Adrenal gland (tissue), 12 donors: Measurements from ENCODE around the gene DMRTA2. TPM values are rescaled to one million over a fixed set of nuclear protein-coding genes. Genes with fewer than 3 reads are reported as not detected.

Experiments used
- DNase-seq, 7 donors: peaks; one replicate each; pipeline ENCODE4 v3.0.0-alpha.2; 2019 to 2020
- H3K27ac ChIP-seq, 5 donors: fragments of 200-600 bp; sonication (generic) in 4 of 5; 1 replicate in 3 of 5; 2 replicates in 2 of 5; pipeline versions ENCODE4 v1.5.1 to v1.8.0; 2016 to 2020; ENCODE audit warnings: mild to moderate bottlenecking in 1 of 5
- H3K27me3 ChIP-seq: fragments of 200-600 bp; 2 replicates; pipeline ENCODE4 v1.8.0; 2021
- H3K36me3 ChIP-seq, 2 donors: fragments of 200-600 bp; replicated peaks in 1 of 2; 1 replicate in 1 of 2; 2 replicates in 1 of 2; pipeline versions ENCODE4 v1.5.1 to v1.8.0; 2018 to 2022
- H3K4me1 ChIP-seq, 2 donors: fragments of 200-600 bp; replicated peaks in 1 of 2; 1 replicate in 1 of 2; 2 replicates in 1 of 2; pipeline versions ENCODE4 v1.5.1 to v1.8.0; 2018 to 2021
- H3K4me3 ChIP-seq, 4 donors: fragments of 200-600 bp; sonication (generic) in 3 of 4; one replicate each; pipeline ENCODE4 v1.5.1; 2016 to 2018
- H3K9me3 ChIP-seq, 3 donors: fragments of 200-600 bp; sonication (generic) in 1 of 3; replicated peaks in 1 of 3; 1 replicate in 2 of 3; 2 replicates in 1 of 3; pipeline versions ENCODE4 v1.5.1 to v1.8.0; 2016 to 2021
- CTCF ChIP-seq, 6 experiments: fragments of 450-650 bp in 4 of 6; fragments of 200-600 bp in 2 of 6; sonication (generic) in 1 of 6; IDR thresholded peaks; 1 replicate in 5 of 6; 2 replicates in 1 of 6; pipeline versions ENCODE4 v1.5.1 to v1.8.0; 2016 to 2021; ENCODE audit warnings: antibody characterized with exemption in 6 of 6, mild to moderate bottlenecking in 2 of 6, moderate library complexity in 1 of 6
- POLR2A ChIP-seq, 2 donors: fragments of 450-650 bp; IDR thresholded peaks; one replicate each; pipeline ENCODE4 v1.6.1; 2017; ENCODE audit warnings: antibody characterized with exemption in 2 of 2, mild to moderate bottlenecking in 2 of 2, moderate library complexity in 1 of 2
- WGBS, 4 donors: extraction: QIAGEN DNeasy Blood & Tissue Kit in 2 of 4; methylation state at CpG; one replicate each; pipeline versions ENCODE4 v1.1.5 to v1.1.7; 2013 to 2017; 5-methylcytosine and 5-hydroxymethylcytosine counted together
- intact Hi-C, 2 donors: fragments of 100-400 bp; cut with DNase I; formaldehyde crosslinking; loops; one replicate each; pipeline versions ENCODE4 v1.14.1 to v1.15.0; 2022 to 2023
- polyA plus RNA-seq, 3 donors: library from polyadenylated mRNA; stranded (reverse); fragments of 200-250 nt in 2 of 3; fragments of 350-450 nt in 1 of 3; fragmentation: Illumina TruSeq in 1 of 3; extraction: RNeasy Lipid Tissue Mini Kit (QIAGEN cat#74804) in 1 of 3; gene quantifications; one replicate each; pipeline ENCODE4 v1.2.3, GENCODE V29; 2013 to 2014
- total RNA-seq, 9 donors: library from RNA; depleted of rRNA in 4 of 9; stranded (reverse); fragments of >200 nt in 4 of 9; fragments of 120-200 nt in 1 of 9; fragmentation: NEBNext Ultra II Directional in 1 of 9; extraction: Animal tissue kit (Norgen Biotek cat#: 25700) in 1 of 9; gene quantifications; one replicate each; pipeline versions ENCODE4 v1.1.0 to v1.2.4, GENCODE V29; 2013 to 2023
- donor health status: healthy with polysubstance abuse.
- donor health status: Bipolar disorder and iron deficiency.
- donor health status: DM: yes; HTN: yes; CAD: no.
- donor health status: DM: no; HTN: no; CAD: no.
- donor health status: DM: no; HTN: no; CAD: no.
- donor health status: DM: yes; HTN: yes; CAD: no.

DMRTA2 gene
- total and polyA plus RNA-seq, 12 donors, result 0.07 TPM; not detected in 11

GRCh38 chr1:50427818-50428779, 4.9 kb upstream of the DMRTA2 start:
- intact Hi-C loops, result no loop called here
- Histone ChIP-seq H3K4me3 (no peak overlapping the region), H3K9me3 (no peaks in the 10 kb centered on the region), H3K36me3 (no peaks in the 10 kb centered on the region), H3K4me1 (peaks cover 4 to 31% of the 10 kb centered on the region in 2 donors), H3K27ac (no peak overlapping the region), H3K27me3 (peaks cover 86% of the 10 kb centered on the region)
- no peak for DNase-seq
- whole genome bisulfite sequencing, 4 donors, result 6 to 10% (median 8%) methylated on average over 12 to 35 of the region's 35 CpGs
- no peak for TF ChIP-seq POLR2A (IDR thresholded peaks at IDR 0.05)
- no peak for TF ChIP-seq CTCF (IDR thresholded peaks at IDR 0.05)

- Histone ChIP-seq H3K27ac (no peak overlapping the region), H3K4me3 (no peak overlapping the region), H3K4me1 (peaks cover 4 to 36% of the 10 kb centered on the region in 2 donors), H3K36me3 (no peaks in the 10 kb centered on the region), H3K9me3 (no peaks in the 10 kb centered on the region), H3K27me3 (peaks cover 95% of the 10 kb centered on the region)
- no peak for DNase-seq
- intact Hi-C loops, result no loop called here
- 5 to 11% (median 7%) methylated on average over 10 to 44 of the region's 44 CpGs for WGBS, 4 donors
- TF ChIP-seq POLR2A (IDR thresholded peaks at IDR 0.05), result no peak
Measured at GRCh38 chr1:50427086-50427817, 4.0 kb upstream of the DMRTA2 start.

GRCh38 chr1:50426702-50427085, 3.5 kb upstream of the DMRTA2 start:
- WGBS, 4 donors, result 3 to 9% (median 5%) methylated on average over 13 to 28 of the region's 28 CpGs

GRCh38 chr1:50426108-50426700, 3.0 kb upstream of the DMRTA2 start:
- DNase-seq, result no peak
- Histone ChIP-seq H3K4me3 (no peak overlapping the region), H3K36me3 (no peaks in the 10 kb centered on the region), H3K9me3 (no peaks in the 10 kb centered on the region), H3K27me3 (peaks cover 97% of the 10 kb centered on the region), H3K27ac (no peak overlapping the region), H3K4me1 (peaks cover 4 to 36% of the 10 kb centered on the region in 2 donors)
- intact Hi-C loops, result no loop called here
- no peak for TF ChIP-seq CTCF (IDR thresholded peaks at IDR 0.05)
- TF ChIP-seq POLR2A (IDR thresholded peaks at IDR 0.05), result no peak
- WGBS, 4 donors, result 17 to 32% (median 21%) methylated on average over 4 to 20 of the region's 20 CpGs

More at GRCh38 chr1:50426702-50427085, 3.5 kb upstream of the DMRTA2 start:
- Histone ChIP-seq H3K4me1 (peaks cover 4 to 36% of the 10 kb centered on the region in 2 donors), H3K4me3 (no peak overlapping the region), H3K27me3 (peaks cover 97% of the 10 kb centered on the region), H3K36me3 (no peaks in the 10 kb centered on the region), H3K27ac (no peak overlapping the region), H3K9me3 (no peaks in the 10 kb centered on the region)
- no peak for DNase-seq
- intact Hi-C loops, result no loop called here
- no peak for TF ChIP-seq POLR2A (IDR thresholded peaks at IDR 0.05)
- no peak for TF ChIP-seq CTCF (IDR thresholded peaks at IDR 0.05)
